H1 (cell line): Measurements from ENCODE around the gene PPFIA4.

Experiments used
- CEBPB ChIP-seq: IDR thresholded peaks from 2 replicates; pipeline ENCODE4 v1.6.1; 2012; ENCODE audit warnings: low read depth, low read length
- CTCF ChIP-seq, 3 experiments: IDR thresholded peaks; 1 replicate in 2 of 3; 2 replicates in 1 of 3; pipeline versions ENCODE4 v1.5.1 to v1.6.1; 2011; ENCODE audit warnings: low read length in 3 of 3, mild to moderate bottlenecking in 3 of 3, inconsistent platforms in 2 of 3, low read depth in 1 of 3, moderate library complexity in 1 of 3; ENCODE audit not compliant: insufficient read depth in 1 of 3; ENCODE audit errors: control extremely low read depth in 1 of 3
- E2F6 ChIP-seq: IDR thresholded peaks from 2 replicates; pipeline ENCODE4 v1.6.1; 2012; ENCODE audit warnings: inconsistent platforms
- POLR2A ChIP-seq, 2 experiments: IDR thresholded peaks; 1 replicate in 1 of 2; 2 replicates in 1 of 2; pipeline ENCODE4 v1.6.1; 2011; ENCODE audit warnings: low read depth in 2 of 2, low read length in 2 of 2, mild to moderate bottlenecking in 2 of 2; ENCODE audit errors: control extremely low read depth in 1 of 2
- SP2 ChIP-seq: IDR thresholded peaks from 2 replicates; pipeline ENCODE4 v1.6.1; 2012; ENCODE audit warnings: mild to moderate bottlenecking, low read length, inconsistent platforms
- YY1 ChIP-seq: IDR thresholded peaks from 2 replicates; pipeline ENCODE4 v1.6.1; 2011; ENCODE audit warnings: low read depth, mild to moderate bottlenecking, low read length
- ZNF274 ChIP-seq: IDR thresholded peaks from 2 replicates; pipeline ENCODE4 v1.7.0; 2012; ENCODE audit warnings: low read length, borderline replicate concordance; ENCODE audit errors: extremely low read depth

- no peak for TF ChIP-seq POLR2A (IDR thresholded peaks at IDR 0.05; ENCODE audit: control extremely low read depth in 1 of 2, low read depth in 2 of 2, low read length in 2 of 2)
- TF ChIP-seq SP2: no peak
- TF ChIP-seq YY1: no peak
- no peak for TF ChIP-seq CTCF (IDR thresholded peaks at IDR 0.05; ENCODE audit: control extremely low read depth in 1 of 3, insufficient read depth in 1 of 3, low read depth in 1 of 3, low read length in 3 of 3)
- TF ChIP-seq E2F6: no peak
- TF ChIP-seq CEBPB: no peak
- TF ChIP-seq ZNF274: no peak
These were observed 9.2 kb upstream of the PPFIA4 start for GRCh38 chr1:203017061-203017460.
